GM21515 (cell line): ENCODE data around the gene SYCN.

ENCODE experiments used
- ATAC-seq: cut with Tn5 transposase; IDR thresholded peaks from one replicate; pipeline ENCODE4 v1.9.1; 2021; ENCODE audit not compliant: unreplicated experiment

The SYCN gene

GRCh38 chr19:39157275-39157996, 46.6 kb downstream of the SYCN start:
- no peak for ATAC-seq

- no peak for ATAC-seq
Observed at GRCh38 chr19:39156326-39157230, 47.5 kb downstream of the SYCN start.

DNA sequence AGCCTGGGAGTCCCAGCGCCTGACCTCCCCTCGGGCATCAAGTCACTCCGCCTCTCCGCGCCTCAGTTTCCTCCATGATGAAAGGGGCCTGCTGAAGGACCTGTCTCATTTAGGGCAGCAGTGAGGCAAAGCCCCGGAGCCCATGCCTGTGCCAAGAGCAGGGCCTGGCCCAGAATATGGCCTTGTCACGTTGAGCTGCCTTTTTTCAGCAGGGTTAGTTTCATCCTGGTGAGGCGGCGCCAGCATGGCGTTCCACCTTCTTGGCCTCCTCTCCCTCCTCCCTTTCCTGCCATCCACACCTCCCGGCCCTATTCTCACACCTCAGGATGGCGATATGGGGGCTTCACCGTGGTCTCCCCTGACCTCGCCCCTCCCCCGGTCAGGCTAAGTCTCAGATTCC, 48.3 kb downstream of the SYCN start:
- ATAC-seq = no peak

GRCh38 chr19:39155114-39155700, 48.9 kb downstream of the SYCN start:
- no peak for ATAC-seq

DNA sequence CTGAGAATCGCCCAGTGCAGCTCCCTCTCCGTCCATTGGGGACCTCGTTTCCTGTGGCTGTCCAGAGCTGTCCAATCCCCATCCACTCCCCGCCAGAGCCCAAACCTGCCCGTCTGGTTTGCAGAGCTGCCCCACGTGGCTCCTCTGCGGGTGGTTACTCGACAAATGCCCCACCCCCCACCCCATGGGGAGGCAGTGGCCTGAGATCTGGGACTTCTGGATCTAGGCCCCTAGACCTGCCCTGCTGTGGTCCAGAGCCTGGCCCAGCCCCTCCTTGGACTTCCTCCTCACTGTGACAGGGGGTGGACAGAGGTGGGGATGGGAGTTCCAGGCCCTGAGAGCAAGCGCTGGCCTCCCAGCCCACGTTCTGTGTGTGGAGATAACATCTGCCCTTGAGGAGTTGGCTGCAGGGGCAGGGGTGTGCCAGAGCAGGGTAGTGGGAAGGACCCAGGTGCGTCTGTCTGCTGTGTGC, 49.4 kb downstream of the SYCN start:
- ATAC-seq = no peak

GRCh38 chr19:39154100-39154628, 49.9 kb downstream of the SYCN start:
- ATAC-seq = no peak
